ENCODE measurements around the gene BOD1. TPM values are rescaled to one million over a fixed set of nuclear protein-coding genes. Genes with fewer than 3 reads are reported as not detected.

BOD1 gene
- total and polyA plus RNA-seq, 4 donors = 15.1 to 16.0 (median 15.6) TPM

DNA sequence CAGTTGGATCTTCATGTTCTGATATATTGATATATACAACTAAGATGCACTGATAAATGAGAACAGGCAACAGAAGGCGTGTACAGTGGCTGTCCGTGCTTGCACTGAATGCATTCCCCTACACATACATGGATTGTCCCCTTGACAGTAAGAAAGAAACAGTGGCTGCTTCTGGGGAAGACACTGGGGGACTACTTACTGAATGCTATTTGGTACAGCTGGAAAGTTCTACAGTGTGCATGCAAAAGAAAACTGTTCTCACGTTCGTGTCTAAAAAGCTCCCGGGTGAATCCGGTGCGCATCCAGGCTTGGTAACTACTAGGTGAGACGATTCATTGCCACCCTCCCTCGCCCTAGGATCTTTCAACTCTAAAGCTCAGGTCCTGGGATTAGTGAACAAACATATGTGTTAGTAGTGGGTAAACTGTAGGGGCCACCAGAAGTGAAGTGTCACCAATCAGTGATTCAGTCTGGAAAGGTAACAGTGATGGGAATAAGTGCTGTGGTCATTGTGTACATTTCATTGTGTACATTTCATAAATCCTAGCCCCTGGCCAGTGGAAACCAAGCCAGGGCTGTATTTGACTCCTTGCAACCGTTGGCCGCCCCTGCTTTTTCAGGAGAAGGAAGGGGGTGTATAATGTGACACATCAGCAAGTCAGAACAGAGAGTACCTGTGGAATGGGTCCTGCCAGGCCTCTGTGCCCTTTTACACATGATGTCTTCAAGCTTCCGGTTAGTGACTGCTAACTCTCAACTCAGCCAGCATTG is 46.3 kb upstream of the BOD1 start:
- Histone ChIP-seq H3K9me3 (ENCODE audit: control insufficient read depth in 4 of 4, low read length in 3 of 4) (peaks cover 3 to 10% (median 7%) of the 10 kb centered on the region in 4 donors), H3K4me1 (ENCODE audit: control insufficient read depth in 4 of 4, insufficient read depth in 4 of 4, low read length in 3 of 4) (peaks cover 0 to under 1% (median 0%) of the 10 kb centered on the region in 4 donors), H3K27me3 (ENCODE audit: control insufficient read depth in 4 of 4, insufficient read depth in 4 of 4, low read length in 3 of 4) (no peaks in the 10 kb centered on the region), H3K36me3 (ENCODE audit: control insufficient read depth in 4 of 4, insufficient read depth in 3 of 4, low read depth in 1 of 4, low read length in 3 of 4) (no peaks in the 10 kb centered on the region), H3K27ac (ENCODE audit: low read depth in 1 of 2, low read length in 2 of 2) (no peak overlapping the region), H3K4me3 (ENCODE audit: low read depth in 1 of 3, low read length in 3 of 3) (no peak overlapping the region), H3K9ac (ENCODE audit: low read depth in 1 of 2, low read length in 2 of 2) (no peak overlapping the region)
- WGBS = 93% methylated on average over 12 of the region's 12 CpGs
- TF ChIP-seq TAF1 (conservative IDR thresholded peaks at IDR 0.05) = no peak
- no peak for TF ChIP-seq SP1 (IDR thresholded peaks at IDR 0.05)
- TF ChIP-seq, protein P1, sequence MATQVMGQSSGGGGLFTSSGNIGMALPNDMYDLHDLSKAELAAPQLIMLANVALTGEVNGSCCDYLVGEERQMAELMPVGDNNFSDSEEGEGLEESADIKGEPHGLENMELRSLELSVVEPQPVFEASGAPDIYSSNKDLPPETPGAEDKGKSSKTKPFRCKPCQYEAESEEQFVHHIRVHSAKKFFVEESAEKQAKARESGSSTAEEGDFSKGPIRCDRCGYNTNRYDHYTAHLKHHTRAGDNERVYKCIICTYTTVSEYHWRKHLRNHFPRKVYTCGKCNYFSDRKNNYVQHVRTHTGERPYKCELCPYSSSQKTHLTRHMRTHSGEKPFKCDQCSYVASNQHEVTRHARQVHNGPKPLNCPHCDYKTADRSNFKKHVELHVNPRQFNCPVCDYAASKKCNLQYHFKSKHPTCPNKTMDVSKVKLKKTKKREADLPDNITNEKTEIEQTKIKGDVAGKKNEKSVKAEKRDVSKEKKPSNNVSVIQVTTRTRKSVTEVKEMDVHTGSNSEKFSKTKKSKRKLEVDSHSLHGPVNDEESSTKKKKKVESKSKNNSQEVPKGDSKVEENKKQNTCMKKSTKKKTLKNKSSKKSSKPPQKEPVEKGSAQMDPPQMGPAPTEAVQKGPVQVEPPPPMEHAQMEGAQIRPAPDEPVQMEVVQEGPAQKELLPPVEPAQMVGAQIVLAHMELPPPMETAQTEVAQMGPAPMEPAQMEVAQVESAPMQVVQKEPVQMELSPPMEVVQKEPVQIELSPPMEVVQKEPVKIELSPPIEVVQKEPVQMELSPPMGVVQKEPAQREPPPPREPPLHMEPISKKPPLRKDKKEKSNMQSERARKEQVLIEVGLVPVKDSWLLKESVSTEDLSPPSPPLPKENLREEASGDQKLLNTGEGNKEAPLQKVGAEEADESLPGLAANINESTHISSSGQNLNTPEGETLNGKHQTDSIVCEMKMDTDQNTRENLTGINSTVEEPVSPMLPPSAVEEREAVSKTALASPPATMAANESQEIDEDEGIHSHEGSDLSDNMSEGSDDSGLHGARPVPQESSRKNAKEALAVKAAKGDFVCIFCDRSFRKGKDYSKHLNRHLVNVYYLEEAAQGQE (IDR thresholded peaks at IDR 0.05) = no peak
- no peak for TF ChIP-seq RXRA (IDR thresholded peaks at IDR 0.05)
- TF ChIP-seq HNF4G (IDR thresholded peaks at IDR 0.05) = no peak
- TF ChIP-seq NR2F2 (IDR thresholded peaks at IDR 0.05) = no peak
- TF ChIP-seq FOXA1 (IDR thresholded peaks at IDR 0.05) = no peak
- no peak for TF ChIP-seq RAD21 (IDR thresholded peaks at IDR 0.05)
- TF ChIP-seq YY1 (IDR thresholded peaks at IDR 0.05) = no peak
- DNase-seq (ENCODE audit: low spot score) = no peak

DNA sequence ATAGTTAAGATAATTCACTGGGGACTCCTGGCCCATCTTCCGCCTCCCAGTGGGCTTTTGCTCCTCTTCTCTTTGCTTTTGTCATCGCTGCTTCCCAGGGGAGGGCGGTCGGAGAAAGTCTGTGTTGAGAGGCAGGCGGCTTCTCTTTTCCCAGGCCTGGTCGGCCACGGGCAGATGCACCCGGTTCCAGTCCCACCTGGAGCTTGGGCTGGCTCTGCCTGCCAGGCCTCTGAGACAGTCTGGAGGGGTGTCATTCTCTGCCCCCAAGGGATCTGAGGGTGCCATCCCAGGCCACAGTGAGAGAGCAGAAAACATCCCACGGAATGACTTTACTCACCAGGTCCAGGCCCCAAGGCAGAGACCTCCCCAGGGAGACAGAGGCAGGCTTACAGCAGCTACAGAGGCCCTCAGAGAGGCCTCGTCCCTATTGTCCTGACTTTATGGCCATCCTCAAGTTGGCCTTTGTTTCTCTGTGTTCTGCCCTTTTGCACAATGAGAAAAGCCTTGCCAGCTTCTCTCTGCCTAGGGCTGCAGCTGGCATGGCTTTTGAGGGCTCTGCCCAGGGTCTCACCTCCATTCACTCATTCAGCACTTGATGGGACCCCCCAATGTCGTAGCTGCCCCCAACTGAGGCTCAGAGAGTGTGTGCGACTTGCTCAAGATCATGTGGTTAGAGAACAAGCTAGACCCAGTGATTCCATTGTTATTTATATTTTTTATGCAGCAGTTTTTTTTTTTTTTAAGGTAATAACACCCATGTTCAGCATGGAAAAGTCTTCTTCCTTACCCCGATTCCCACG is 44.2 kb upstream of the BOD1 start:
- Histone ChIP-seq H3K4me3 (ENCODE audit: low read depth in 1 of 3, low read length in 3 of 3) (no peak overlapping the region), H3K9ac (ENCODE audit: low read depth in 1 of 2, low read length in 2 of 2) (no peak overlapping the region), H3K9me3 (ENCODE audit: control insufficient read depth in 4 of 4, low read length in 3 of 4) (peaks cover 3 to 10% (median 7%) of the 10 kb centered on the region in 4 donors), H3K27ac (ENCODE audit: low read depth in 1 of 2, low read length in 2 of 2) (no peak overlapping the region), H3K36me3 (ENCODE audit: control insufficient read depth in 4 of 4, insufficient read depth in 3 of 4, low read depth in 1 of 4, low read length in 3 of 4) (no peaks in the 10 kb centered on the region), H3K27me3 (ENCODE audit: control insufficient read depth in 4 of 4, insufficient read depth in 4 of 4, low read length in 3 of 4) (no peaks in the 10 kb centered on the region), H3K4me1 (ENCODE audit: control insufficient read depth in 4 of 4, insufficient read depth in 4 of 4, low read length in 3 of 4) (peaks cover 0 to 9% (median 4%) of the 10 kb centered on the region in 4 donors)
- DNase-seq (ENCODE audit: low spot score) = no peak
- 93% methylated on average over 14 of the region's 14 CpGs for WGBS
- no peak for TF ChIP-seq YY1 (IDR thresholded peaks at IDR 0.05)
- TF ChIP-seq FOXA1 (IDR thresholded peaks at IDR 0.05) = no peak
- no peak for TF ChIP-seq NR2F2 (IDR thresholded peaks at IDR 0.05)

DNA sequence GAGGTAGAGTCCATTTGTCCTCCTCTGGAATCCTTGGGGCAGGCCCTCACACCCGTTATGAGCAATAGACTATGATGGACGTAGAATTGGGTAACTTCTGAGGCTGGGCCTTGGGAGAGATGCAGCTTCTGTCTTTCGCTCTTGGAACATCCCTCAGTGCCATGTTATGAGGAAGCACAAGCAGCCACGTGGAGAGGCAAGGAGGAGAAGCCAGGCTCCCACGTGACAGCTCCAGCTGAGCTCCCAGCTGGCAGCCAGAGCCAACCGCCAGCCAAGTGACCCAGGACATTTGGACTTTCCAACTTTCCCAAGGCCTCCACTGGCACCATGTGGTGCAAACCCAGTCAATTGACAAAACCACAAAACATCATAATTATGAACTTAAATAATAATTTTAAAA is 43.0 kb upstream of the BOD1 start:
- peak; percentile 36 to 57 for TF ChIP-seq HNF4A (conservative IDR thresholded peaks at IDR 0.05)
- TF ChIP-seq EGR1 (IDR thresholded peaks at IDR 0.05; ENCODE audit: low read depth in 2 of 2) = no peak
- no peak for TF ChIP-seq HNF4G (IDR thresholded peaks at IDR 0.05)
- TF ChIP-seq, protein P2, sequence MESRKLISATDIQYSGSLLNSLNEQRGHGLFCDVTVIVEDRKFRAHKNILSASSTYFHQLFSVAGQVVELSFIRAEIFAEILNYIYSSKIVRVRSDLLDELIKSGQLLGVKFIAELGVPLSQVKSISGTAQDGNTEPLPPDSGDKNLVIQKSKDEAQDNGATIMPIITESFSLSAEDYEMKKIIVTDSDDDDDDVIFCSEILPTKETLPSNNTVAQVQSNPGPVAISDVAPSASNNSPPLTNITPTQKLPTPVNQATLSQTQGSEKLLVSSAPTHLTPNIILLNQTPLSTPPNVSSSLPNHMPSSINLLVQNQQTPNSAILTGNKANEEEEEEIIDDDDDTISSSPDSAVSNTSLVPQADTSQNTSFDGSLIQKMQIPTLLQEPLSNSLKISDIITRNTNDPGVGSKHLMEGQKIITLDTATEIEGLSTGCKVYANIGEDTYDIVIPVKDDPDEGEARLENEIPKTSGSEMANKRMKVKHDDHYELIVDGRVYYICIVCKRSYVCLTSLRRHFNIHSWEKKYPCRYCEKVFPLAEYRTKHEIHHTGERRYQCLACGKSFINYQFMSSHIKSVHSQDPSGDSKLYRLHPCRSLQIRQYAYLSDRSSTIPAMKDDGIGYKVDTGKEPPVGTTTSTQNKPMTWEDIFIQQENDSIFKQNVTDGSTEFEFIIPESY (IDR thresholded peaks at IDR 0.05) = no peak
- TF ChIP-seq FOXA1 (IDR thresholded peaks at IDR 0.05) = no peak
- no peak for TF ChIP-seq SP1 (IDR thresholded peaks at IDR 0.05)
- TF ChIP-seq, protein P1 (IDR thresholded peaks at IDR 0.05) = no peak
- TF ChIP-seq RXRA (IDR thresholded peaks at IDR 0.05) = peak in 1 of 2 donors; percentile 33
- 70% methylated on average over 6 of the region's 6 CpGs for WGBS
- Histone ChIP-seq H3K36me3 (ENCODE audit: control insufficient read depth in 4 of 4, insufficient read depth in 3 of 4, low read depth in 1 of 4, low read length in 3 of 4) (no peaks in the 10 kb centered on the region), H3K4me3 (ENCODE audit: low read depth in 1 of 3, low read length in 3 of 3) (no peak overlapping the region), H3K9ac (ENCODE audit: low read depth in 1 of 2, low read length in 2 of 2) (no peak overlapping the region), H3K27me3 (ENCODE audit: control insufficient read depth in 4 of 4, insufficient read depth in 4 of 4, low read length in 3 of 4) (no peaks in the 10 kb centered on the region), H3K4me1 (ENCODE audit: control insufficient read depth in 4 of 4, insufficient read depth in 4 of 4, low read length in 3 of 4) (peaks cover 0 to 9% (median 4%) of the 10 kb centered on the region in 4 donors), H3K9me3 (ENCODE audit: control insufficient read depth in 4 of 4, low read length in 3 of 4) (peaks cover 3 to 10% (median 7%) of the 10 kb centered on the region in 4 donors), H3K27ac (ENCODE audit: low read depth in 1 of 2, low read length in 2 of 2) (no peak overlapping the region)
- DNase-seq (ENCODE audit: low spot score) = no peak

Measured in liver (tissue), 9 donors.